HG02571 (cell line): ENCODE data around the gene ITGA7.

Source experiments
- ATAC-seq: cut with Tn5 transposase; IDR thresholded peaks from one replicate; pipeline ENCODE4 v1.9.1; 2021; ENCODE audit warnings: mild to moderate bottlenecking, moderate library complexity; ENCODE audit not compliant: unreplicated experiment

Gene ITGA7

GRCh38 chr12:55704824-55705718, 2.6 kb downstream of the ITGA7 start:
- ATAC-seq: no peak

- ATAC-seq: no peak
Measured at GRCh38 chr12:55703901-55704761, 3.6 kb downstream of the ITGA7 start.

DNA sequence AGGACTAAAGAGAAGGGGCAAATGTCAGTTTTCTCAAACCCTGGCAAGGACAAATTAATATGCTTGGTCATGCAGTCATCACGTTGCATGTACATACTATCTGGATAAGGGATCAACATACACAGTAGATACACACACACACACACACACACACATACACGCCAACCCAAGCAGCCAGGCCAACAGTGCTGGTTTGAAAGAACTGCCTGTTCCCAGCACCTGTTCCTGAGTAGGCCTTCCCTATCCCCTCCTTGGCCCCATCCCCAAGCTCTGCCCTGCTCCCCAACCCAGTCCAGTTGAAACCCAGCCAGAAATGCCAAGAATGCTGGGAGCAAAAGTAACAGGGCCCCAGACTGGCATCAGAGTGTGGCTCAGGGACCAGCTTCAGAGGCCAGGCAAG, 4.4 kb downstream of the ITGA7 start:
- ATAC-seq: no peak

- ATAC-seq: no peak
Measured at GRCh38 chr12:55702861-55703260, 4.8 kb downstream of the ITGA7 start.

- no peak for ATAC-seq
Measured at GRCh38 chr12:55700255-55701018, 7.3 kb downstream of the ITGA7 start.

DNA sequence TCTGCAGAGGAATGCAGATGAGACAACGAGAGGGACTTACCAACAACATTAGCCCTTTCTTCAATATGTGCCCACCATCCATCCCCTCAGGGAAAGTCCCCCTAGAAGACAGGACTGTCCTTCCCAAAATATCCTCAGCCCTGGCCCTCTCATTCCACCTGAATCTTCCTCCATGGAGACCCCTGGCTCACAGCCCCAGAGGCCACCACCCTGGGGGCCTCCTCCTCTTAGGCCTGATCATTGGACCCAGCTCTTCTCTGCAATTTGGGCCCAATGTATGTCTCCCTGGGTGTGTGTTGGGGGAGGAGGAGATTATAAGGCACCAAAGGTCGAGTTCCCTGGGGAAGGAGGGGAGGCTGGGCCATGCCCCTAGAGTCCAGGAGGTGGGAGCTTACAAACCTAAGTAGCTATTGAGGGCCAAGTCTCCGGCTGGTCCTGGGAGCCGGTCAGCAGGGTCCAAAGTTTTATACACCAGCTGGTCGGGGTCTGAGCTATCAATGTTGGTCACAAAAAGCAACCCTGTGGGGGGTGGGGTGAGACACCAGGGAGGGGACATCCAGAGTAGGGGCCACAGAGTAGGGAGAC, 8.1 kb downstream of the ITGA7 start:
- ATAC-seq: no peak

GRCh38 chr12:55698965-55699364, 8.7 kb downstream of the ITGA7 start:
- ATAC-seq: no peak

GRCh38 chr12:55698241-55698955, 9.3 kb downstream of the ITGA7 start:
- ATAC-seq: no peak

DNA sequence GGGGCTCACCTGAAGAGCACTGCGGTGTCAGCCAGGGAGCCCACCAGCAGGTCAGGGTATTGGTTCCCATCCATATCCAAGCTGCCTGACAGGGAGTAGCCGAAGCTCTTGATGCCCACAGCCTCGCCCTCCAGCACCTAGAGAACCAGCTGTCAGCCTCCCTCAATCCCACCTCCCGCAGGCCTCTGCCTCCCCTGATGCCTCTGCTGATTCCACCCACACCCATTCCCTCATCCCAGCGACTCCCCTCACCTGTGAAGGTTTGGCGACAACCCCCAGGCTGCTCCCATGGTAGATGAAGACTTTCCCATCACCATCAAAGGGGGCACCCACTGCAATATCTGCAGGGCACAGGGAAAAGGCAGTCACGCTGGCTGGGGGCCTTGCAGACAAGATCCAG, 10.0 kb downstream of the ITGA7 start:
- ATAC-seq: no peak

- no peak for ATAC-seq
Measured at GRCh38 chr12:55696796-55697462, 10.8 kb downstream of the ITGA7 start.

DNA sequence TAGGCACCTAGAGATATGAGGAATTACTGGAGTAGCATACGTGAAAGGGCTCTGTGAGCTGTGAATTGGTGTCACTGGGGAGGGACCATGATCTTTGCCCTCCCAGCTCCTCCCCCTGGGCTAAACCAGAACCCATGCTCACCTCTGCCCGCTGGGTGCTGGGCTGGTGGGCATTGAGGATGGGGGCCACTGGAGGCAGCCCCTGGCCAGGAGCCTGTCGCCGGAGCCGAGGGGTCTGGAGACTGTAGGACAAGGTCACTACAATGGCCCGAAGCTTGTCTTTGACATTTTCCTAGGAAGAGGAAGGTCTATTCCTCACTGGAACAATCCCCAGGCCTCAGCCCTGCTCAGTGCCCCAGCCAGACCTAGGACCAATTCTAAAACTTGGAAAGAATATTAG, 11.6 kb downstream of the ITGA7 start:
- ATAC-seq: no peak

- ATAC-seq: no peak
Measured at GRCh38 chr12:55695349-55695748, 12.4 kb downstream of the ITGA7 start.

GRCh38 chr12:55694651-55695050, 13.1 kb downstream of the ITGA7 start:
- no peak for ATAC-seq

DNA sequence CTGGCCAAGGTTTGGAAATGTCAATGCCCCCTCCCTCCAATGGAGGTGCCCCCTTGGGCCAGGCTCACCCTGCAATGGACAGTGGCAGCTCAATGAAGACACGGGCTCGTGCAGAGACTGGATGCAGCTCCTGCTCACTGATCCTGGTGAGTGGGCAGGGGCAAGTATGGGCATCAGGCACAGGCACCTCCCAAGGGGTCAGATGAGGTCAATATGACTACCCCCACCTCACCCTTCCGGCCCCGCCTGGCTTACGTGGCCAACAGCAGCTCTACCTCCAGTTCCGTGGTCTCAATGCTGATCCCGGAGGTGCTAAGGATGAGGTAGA, 13.6 kb downstream of the ITGA7 start:
- ATAC-seq: no peak

GRCh38 chr12:55693323-55694187, 14.1 kb downstream of the ITGA7 start:
- ATAC-seq: no peak

DNA sequence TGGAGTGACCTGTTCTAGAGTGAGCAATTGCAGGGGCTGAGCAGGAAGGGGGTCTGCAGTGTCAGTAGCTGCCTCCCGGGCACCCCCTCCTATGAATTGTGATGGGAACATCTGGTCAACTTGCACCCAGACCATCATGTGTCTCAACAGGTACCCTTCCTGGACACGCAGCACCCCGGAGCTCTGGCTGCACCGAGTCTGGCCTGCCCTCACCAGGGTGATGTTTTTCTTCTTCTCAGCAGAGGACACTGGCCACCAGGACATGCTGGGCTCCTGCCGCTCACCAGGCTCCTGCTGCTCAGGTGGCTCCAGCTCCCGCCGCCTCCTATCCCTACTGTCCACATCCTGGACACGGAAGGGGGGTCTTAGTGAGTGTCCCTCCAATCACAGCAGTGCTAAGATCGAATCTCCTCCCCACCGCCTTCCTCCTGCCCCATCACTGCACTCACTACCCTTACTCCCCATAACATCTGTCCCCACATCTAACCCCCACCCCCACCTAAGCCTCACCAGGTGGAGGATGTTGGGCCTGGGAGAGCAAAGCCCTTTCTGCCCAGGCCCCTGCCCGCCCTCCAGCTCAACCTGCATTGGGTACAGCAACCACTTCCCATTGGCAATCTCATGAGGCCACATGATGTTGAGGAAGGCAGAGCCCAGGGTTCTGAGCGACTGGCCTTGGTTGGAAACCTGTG, 14.9 kb downstream of the ITGA7 start:
- ATAC-seq: no peak

GRCh38 chr12:55688716-55689655, 18.7 kb downstream of the ITGA7 start:
- ATAC-seq: no peak
